ENCODE results near the gene MKX.

The MKX gene

DNA sequence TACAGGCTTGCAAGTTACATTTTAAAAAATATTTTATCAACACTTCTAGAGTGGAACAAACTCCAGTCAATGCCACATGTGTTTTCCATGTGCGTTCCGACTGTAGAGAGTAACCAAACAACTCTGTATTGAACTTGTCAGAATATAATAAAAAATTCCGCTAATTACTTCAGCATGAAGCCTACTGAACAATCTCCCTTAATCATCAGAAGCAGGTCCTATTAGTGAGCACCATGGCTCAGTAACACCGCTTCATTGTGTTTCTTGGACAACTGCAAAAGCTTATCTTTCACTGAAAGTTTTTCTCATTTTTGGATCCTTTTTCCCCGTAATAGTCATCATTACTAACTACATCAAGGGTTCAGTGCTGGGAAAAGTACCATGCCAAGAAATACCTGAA lies 117.0 kb downstream of the MKX start:
- TF ChIP-seq GABPA (IDR thresholded peaks at IDR 0.05; ENCODE audit: low read depth) (no peak), SPI1 (IDR thresholded peaks at IDR 0.05; ENCODE audit: borderline replicate concordance, low read depth) (no peak), POLR2AphosphoS5 (IDR thresholded peaks at IDR 0.05; ENCODE audit: low read depth) (no peak), REST (IDR thresholded peaks at IDR 0.05; ENCODE audit: insufficient replicate concordance, low read depth) (no peak)
- TF ChIP-seq, protein P1, sequence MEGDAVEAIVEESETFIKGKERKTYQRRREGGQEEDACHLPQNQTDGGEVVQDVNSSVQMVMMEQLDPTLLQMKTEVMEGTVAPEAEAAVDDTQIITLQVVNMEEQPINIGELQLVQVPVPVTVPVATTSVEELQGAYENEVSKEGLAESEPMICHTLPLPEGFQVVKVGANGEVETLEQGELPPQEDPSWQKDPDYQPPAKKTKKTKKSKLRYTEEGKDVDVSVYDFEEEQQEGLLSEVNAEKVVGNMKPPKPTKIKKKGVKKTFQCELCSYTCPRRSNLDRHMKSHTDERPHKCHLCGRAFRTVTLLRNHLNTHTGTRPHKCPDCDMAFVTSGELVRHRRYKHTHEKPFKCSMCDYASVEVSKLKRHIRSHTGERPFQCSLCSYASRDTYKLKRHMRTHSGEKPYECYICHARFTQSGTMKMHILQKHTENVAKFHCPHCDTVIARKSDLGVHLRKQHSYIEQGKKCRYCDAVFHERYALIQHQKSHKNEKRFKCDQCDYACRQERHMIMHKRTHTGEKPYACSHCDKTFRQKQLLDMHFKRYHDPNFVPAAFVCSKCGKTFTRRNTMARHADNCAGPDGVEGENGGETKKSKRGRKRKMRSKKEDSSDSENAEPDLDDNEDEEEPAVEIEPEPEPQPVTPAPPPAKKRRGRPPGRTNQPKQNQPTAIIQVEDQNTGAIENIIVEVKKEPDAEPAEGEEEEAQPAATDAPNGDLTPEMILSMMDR (IDR thresholded peaks at IDR 0.05; ENCODE audit: insufficient read depth, low read length): no peak
- H3K4me3 ChIP-seq (replicated peaks; ENCODE audit: insufficient read depth, low read length): no peak overlapping the region
- H3K27ac ChIP-seq (replicated peaks): no peak overlapping the region
- no peak for DNase-seq (ENCODE audit: low read depth in 1 of 2, low spot score in 1 of 2)
- peaks cover 4% of the 10 kb centered on the region for H3K27me3 ChIP-seq (ENCODE audit: insufficient read depth, poor library complexity, severe bottlenecking)

GRCh38 chr10:27626890-27627289 lies 118.7 kb downstream of the MKX start:
- peaks cover 4% of the 10 kb centered on the region for H3K27me3 ChIP-seq (ENCODE audit: insufficient read depth, poor library complexity, severe bottlenecking)
- TF ChIP-seq SPI1 (IDR thresholded peaks at IDR 0.05; ENCODE audit: borderline replicate concordance, low read depth): no peak
- H3K4me3 ChIP-seq (replicated peaks; ENCODE audit: insufficient read depth, low read length): no peak overlapping the region
- no peak for DNase-seq (ENCODE audit: low read depth in 1 of 2, low spot score in 1 of 2)
- no peak overlapping the region for H3K27ac ChIP-seq (replicated peaks)

DNA sequence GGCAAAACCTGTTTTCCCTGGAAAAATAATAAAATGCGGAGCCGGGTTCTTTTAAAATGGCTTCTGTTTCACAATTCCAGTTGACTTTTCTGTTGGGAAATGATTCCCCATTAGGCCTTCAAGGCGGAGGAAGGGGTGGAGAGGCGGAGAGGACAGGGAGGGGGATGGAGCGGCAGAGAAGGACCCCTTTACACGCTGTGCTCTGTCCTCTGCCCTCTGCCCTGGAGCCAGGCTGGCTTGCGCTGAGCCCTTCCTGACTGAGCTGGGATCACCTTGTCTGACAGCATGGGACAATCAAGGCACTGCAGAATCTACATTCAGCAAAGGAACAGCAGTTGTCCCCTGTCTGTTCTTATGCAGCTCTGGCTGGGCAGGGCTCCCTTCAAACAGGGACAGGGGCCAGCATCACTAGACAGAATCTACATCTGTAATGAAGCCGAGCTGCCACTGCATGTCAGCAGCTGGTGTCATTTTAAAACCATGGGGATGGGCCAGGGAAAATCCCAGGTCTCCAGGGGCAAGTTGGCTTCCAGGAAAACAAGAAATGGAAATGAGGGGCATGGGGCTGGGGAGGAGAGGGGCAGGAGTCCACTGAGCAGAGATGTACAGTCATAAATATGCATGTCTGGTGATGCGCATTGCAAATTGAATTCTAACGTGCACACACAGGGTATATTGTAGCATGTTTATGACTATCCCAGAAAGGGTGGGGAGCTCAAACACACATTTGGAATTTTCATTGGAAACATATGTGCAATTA lies 120.0 kb downstream of the MKX start:
- no peak overlapping the region for H3K4me3 ChIP-seq (replicated peaks; ENCODE audit: insufficient read depth, low read length)
- H3K27me3 ChIP-seq (ENCODE audit: insufficient read depth, poor library complexity, severe bottlenecking): peaks cover 4% of the 10 kb centered on the region
- DNase-seq (ENCODE audit: low read depth in 1 of 2, low spot score in 1 of 2): no peak
- TF ChIP-seq SPI1 (IDR thresholded peaks at IDR 0.05; ENCODE audit: borderline replicate concordance, low read depth): no peak
- TF ChIP-seq GABPA (IDR thresholded peaks at IDR 0.05; ENCODE audit: low read depth): no peak
- TF ChIP-seq POLR2AphosphoS5 (IDR thresholded peaks at IDR 0.05; ENCODE audit: low read depth): no peak
- TF ChIP-seq, protein P1 (IDR thresholded peaks at IDR 0.05; ENCODE audit: insufficient read depth, low read length): no peak
- no peak for TF ChIP-seq REST (IDR thresholded peaks at IDR 0.05; ENCODE audit: insufficient replicate concordance, low read depth)
- no peak overlapping the region for H3K27ac ChIP-seq (replicated peaks)

GRCh38 chr10:27624941-27625340 lies 120.7 kb downstream of the MKX start:
- no peak for DNase-seq (ENCODE audit: low read depth in 1 of 2, low spot score in 1 of 2)
- Histone ChIP-seq H3K4me3 (replicated peaks; ENCODE audit: insufficient read depth, low read length) (no peak overlapping the region), H3K27me3 (ENCODE audit: insufficient read depth, poor library complexity, severe bottlenecking) (peaks cover 2% of the 10 kb centered on the region), H3K27ac (replicated peaks) (no peak overlapping the region)
- no peak for TF ChIP-seq SPI1 (IDR thresholded peaks at IDR 0.05; ENCODE audit: borderline replicate concordance, low read depth)
- no peak for TF ChIP-seq REST (IDR thresholded peaks at IDR 0.05; ENCODE audit: insufficient replicate concordance, low read depth)
- TF ChIP-seq GABPA (IDR thresholded peaks at IDR 0.05; ENCODE audit: low read depth): no peak
- TF ChIP-seq, protein P1 (IDR thresholded peaks at IDR 0.05; ENCODE audit: insufficient read depth, low read length): no peak
- no peak for TF ChIP-seq POLR2AphosphoS5 (IDR thresholded peaks at IDR 0.05; ENCODE audit: low read depth)

Measured in HL-60 (cell line).